Measurements from ENCODE around the gene SIGLEC8.
"Not testable (repeated sequence)": the region's sequence is repeated elsewhere in the genome, so short reads cannot be mapped to it uniquely, and the experiment has no call there.

SIGLEC8 gene

DNA sequence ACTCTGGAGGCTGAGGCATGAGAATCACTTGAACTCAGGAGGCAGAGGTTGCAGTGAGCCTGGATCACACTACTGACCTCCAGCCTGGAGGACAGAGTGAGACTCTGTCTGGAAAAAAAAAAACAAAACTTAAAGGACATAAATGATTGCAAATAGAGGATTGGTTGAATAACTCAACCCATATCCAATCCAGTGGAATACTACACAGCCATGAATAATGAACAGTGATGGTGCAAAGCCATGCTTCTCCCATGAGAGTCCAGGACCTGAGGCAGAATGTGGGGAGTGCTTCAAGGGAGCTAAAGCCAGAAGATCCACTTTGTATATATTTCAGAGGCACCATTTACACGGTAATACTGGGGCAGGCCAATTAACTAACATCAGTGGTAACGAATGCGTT lies 17.9 kb upstream of the SIGLEC8 start:
- H3K4me3 ChIP-seq (ENCODE audit: low read depth, low read length), result no peak overlapping the region

DNA sequence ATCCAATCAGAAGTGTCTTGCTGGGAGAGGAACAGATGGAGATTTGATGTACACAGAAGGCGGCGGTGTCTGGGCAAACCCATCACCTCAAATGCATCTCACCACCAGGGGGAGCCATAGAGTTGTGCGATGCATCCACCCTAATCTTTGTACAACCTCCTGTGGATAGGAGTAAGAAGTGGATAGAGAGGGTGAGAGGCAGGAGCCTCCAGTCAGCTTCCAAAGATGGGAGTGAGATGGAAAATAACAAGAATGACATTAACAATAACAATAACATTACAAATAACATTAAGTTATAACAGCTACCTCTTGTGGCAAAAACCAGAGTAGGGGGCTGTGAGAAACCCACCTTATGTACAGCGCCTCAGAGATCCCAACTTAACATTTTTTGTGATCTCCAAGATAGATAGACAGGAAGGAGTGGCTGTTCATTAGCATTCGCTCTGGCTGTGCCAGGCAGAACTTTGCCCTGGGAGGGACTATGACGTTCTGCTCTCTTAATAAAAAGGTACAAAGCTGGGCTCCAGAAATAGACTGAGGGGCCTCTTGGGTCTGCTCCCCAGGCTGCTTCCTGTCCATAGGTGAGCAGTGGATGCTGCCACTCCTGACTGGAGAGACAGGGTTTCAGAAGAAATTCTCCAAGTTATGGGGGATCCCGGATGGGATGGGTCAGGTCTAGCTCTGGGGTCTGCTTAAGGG lies 14.9 kb upstream of the SIGLEC8 start:
- no peak overlapping the region for H3K4me3 ChIP-seq (ENCODE audit: low read depth, low read length)
- peak; percentile 16 for DNase-seq (ENCODE audit: low read depth)

More for the DNA sequence above, 17.9 kb upstream of the SIGLEC8 start:
- DNase-seq (ENCODE audit: low read depth), result no peak

DNA sequence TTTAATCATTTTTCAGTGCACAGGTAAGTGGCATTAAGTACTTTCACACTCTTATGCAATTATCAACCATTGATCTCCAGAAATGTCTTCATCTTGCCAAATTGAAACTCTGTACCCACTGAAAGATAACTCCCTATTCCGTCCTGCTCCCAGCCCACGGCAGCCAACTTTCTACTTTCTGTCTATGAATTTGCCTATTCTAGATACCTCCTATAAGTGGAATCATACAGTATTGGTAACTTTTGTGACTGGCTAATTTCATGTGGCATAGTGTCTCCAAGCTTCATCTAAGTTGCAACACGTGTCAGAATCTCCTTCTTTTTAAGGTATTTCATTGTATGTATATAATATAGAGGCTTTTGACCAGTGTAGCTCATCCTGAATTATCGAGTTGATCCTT lies 14.4 kb upstream of the SIGLEC8 start:
- no peak for DNase-seq (ENCODE audit: low read depth)
- no peak overlapping the region for H3K4me3 ChIP-seq (ENCODE audit: low read depth, low read length)

- no peak for DNase-seq (ENCODE audit: low read depth)
- H3K4me3 ChIP-seq (ENCODE audit: low read depth, low read length), result no peak overlapping the region
Observed at GRCh38 chr19:51471527-51471926, 13.3 kb upstream of the SIGLEC8 start.

GRCh38 chr19:51470966-51471365 lies 12.7 kb upstream of the SIGLEC8 start:
- DNase-seq (ENCODE audit: low read depth), result no peak
- H3K4me3 ChIP-seq (ENCODE audit: low read depth, low read length), result no peak overlapping the region

GRCh38 chr19:51469629-51470028 lies 11.4 kb upstream of the SIGLEC8 start:
- no peak for DNase-seq (ENCODE audit: low read depth)

GRCh38 chr19:51469162-51469561 lies 10.9 kb upstream of the SIGLEC8 start:
- H3K4me3 ChIP-seq (ENCODE audit: low read depth, low read length), result no peak overlapping the region
- DNase-seq (ENCODE audit: low read depth), result no peak

More at GRCh38 chr19:51469629-51470028, 11.4 kb upstream of the SIGLEC8 start:
- H3K4me3 ChIP-seq (ENCODE audit: low read depth, low read length), result no peak overlapping the region

DNA sequence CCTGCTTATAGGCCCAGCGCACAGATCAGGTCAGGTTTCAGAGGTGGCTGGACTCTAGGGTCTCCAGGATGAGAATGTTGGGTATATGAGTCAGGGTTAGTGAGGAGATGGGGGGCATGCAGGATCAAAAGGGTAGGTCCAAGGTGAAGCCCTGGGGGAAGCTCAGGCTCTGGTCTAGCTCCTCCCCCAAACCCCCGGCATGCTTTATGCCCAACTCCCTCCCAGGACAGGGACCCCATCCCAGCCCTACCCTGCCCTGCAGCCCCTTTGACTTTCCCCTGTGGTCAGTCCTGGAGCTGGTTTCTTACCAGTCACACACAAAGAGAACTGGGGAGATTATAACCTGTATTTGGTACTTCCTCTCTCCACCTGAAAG lies 10.3 kb upstream of the SIGLEC8 start:
- no peak overlapping the region for H3K4me3 ChIP-seq (ENCODE audit: low read depth, low read length)

GRCh38 chr19:51467864-51468544 lies 9.8 kb upstream of the SIGLEC8 start:
- DNase-seq (ENCODE audit: low read depth), result no peak

More for the DNA sequence above, 10.3 kb upstream of the SIGLEC8 start:
- no peak for DNase-seq (ENCODE audit: low read depth)

DNA sequence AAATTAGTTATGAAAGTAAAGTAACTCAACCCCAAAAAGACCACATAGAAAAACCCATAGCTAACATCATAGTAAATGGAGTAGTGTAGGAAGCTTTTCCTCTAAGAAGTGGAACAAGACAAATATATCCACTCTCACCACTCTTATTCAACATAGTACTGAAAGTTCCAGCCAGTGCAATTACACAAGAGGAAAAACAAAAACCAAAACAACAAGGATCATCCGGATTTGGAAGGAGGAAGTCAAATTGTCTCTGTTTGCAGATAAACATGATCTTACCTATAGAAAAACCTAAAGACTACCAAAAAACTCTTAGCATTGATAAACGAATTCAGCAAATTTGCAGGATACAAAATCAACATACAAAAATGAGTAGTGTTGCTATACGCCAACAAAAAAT lies 8.5 kb upstream of the SIGLEC8 start:
- no peak overlapping the region for H3K4me3 ChIP-seq (ENCODE audit: low read depth, low read length)
- DNase-seq (ENCODE audit: low read depth), result no peak

More at GRCh38 chr19:51467864-51468544, 9.8 kb upstream of the SIGLEC8 start:
- H3K4me3 ChIP-seq (ENCODE audit: low read depth, low read length), result no peak overlapping the region

DNA sequence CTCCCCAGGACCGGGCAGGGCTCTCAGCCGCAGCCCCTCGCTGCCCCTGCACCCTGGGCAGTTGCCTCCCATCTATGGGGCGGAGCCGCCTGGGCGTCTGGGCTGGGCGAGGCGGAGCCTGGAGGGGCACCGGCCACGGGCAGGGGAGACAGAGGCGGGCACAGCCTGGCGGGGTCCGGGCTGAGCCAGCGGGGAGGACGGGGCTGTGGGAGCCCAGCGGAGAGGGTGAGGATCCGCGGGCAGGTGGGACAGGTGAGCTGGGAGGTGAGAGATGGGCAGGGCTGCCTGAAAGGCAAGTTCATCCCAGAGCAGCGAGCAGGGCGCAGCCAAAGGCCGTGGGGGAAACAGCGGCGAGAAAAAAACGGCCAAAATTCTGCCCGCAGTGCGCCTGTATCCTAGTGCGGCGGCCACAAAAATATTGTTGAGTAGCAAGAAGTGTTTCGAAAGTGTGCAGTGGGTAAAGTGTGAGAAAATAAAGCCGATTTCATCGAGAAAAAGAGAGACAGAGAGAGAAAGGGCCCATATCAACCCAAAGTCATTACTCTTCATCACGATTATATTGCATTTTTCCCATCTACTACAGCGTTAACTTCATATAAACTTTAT lies 5.8 kb upstream of the SIGLEC8 start:
- DNase-seq (ENCODE audit: low read depth), result not testable (repeated sequence)

DNA sequence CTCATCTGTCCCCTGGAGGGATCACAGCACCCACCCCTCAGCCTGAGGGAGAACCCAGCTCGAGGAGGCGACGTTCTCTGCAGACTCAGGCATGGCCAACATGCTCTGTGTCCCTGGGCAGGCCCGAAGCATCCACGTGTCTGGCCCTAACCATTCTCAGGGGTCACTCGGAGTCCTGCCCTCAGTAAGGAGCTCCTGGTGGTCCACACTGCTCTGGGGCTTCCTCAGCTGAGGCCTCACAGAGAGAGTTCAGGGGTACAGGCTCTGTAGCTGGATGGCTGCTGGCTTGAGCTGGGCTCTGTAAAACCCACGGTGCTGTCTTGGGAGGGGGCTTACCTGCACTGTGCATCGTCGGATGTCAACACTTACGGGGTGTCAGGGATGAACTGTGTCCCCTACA lies 4.4 kb upstream of the SIGLEC8 start:
- DNase-seq (ENCODE audit: low read depth), result no peak
- H3K4me3 ChIP-seq (ENCODE audit: low read depth, low read length), result no peak overlapping the region

More for the DNA sequence above, 5.8 kb upstream of the SIGLEC8 start:
- H3K4me3 ChIP-seq (ENCODE audit: low read depth, low read length), result not testable (repeated sequence)

- H3K4me3 ChIP-seq (ENCODE audit: low read depth, low read length), result no peak overlapping the region
- DNase-seq (ENCODE audit: low read depth), result no peak
Observed at GRCh38 chr19:51462276-51462675, 4.0 kb upstream of the SIGLEC8 start.

DNA sequence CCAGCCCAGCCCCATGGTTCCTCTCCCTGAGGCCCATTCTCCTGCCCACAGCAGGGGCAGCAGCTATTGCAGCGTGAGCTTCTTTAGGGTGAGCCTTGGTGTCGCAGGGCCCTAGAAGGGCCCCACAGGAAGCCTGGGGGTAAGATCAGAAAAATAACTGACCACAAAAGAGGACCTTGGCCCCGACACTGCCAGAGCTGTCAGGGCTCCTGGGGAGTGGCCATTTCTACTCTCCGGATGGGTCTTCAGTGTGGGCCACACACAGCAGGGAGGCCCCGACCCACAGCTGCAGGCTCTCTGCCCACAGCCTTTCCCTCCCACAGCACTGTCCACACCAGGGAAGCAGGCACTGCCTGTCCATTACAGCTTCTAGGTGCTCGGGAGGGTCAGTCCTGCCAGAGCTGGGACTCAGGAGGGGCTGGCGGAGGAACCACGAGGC lies 3.5 kb upstream of the SIGLEC8 start:
- no peak for DNase-seq (ENCODE audit: low read depth)
- no peak overlapping the region for H3K4me3 ChIP-seq (ENCODE audit: low read depth, low read length)

DNA sequence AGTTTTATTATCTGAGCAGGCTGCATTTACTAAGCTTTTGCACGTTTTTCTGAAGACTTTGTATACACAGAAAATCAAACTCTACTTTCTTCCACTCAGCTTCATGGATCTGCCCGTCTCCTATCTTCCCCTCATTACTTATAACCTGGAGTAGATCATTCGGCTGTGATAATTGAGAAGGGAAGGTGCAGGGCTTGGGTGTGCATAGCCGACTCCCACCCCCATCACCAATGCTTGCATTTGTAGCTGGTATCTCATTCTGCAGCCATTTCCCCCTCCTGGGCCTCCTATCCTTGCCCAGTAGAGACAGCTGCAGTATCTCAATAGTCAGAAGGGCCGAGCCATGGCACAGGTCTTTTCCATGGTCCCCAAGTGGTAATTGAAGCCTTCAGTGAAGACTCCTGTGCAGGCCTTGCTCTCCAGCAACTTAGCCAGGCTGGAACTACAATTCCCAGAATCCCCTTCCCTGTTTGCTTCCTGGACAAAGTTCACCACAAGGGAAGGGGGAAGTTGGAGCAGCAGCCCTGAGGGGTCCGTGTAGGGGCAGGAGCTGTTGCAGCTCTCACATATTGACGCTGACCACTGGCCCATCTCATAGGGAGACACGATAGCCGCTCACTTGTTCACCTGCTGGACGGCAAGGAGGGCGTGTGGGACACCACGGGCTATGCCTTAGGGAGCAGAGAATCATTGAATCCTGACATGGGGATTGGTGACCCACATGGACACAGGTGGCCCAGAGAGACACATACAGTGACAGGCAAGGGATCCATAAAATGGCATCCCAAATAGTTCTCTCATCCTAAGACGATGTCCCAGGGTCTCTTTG lies 2.1 kb upstream of the SIGLEC8 start:
- no peak for DNase-seq (ENCODE audit: low read depth)
- no peak overlapping the region for H3K4me3 ChIP-seq (ENCODE audit: low read depth, low read length)

DNA sequence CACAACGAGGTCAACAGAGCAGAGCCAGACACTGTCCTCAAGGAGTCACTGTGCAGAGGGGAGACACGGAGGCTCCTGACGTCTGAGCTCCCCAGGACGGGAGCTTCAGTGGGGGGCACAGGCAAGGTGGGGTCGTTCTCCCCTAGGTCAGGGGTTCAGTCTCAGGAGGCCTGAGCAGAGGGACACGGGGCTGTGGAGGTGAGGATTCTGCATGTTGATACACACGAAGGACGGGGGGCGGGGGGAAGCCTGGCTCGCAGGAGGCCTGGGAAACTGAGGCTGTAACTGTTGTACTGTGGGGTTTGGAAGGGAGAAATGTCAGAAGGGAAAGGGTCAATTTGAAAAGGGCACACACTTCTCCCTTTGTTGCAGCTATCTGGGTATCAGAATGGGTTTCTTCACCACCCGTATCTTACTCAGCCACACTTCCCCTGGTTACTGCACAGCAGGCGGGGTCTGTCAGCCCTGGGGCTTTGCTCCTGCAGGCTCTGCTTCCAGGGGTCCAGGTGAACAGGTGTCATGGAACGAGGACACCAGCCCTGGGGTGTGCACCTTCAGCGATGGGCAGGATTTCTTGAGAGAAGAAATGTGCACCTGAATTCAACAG lies 748 bp upstream of the SIGLEC8 start:
- no peak for DNase-seq (ENCODE audit: low read depth)
- no peak overlapping the region for H3K4me3 ChIP-seq (ENCODE audit: low read depth, low read length)

GRCh38 chr19:51457351-51458013 lies 772 bp downstream of the SIGLEC8 start:
- DNase-seq (ENCODE audit: low read depth), result no peak
- no peak overlapping the region for H3K4me3 ChIP-seq (ENCODE audit: low read depth, low read length)

GRCh38 chr19:51456541-51457290 lies 1.5 kb downstream of the SIGLEC8 start:
- DNase-seq (ENCODE audit: low read depth), result no peak
- H3K4me3 ChIP-seq (ENCODE audit: low read depth, low read length), result no peak overlapping the region
